WI38 (cell line): ENCODE measurements around the gene SPATA6L.

ENCODE experiments used
- H3K4me3 ChIP-seq: 2 replicates; pipeline ENCODE4 v1.5.1; 2011; ENCODE audit warnings: low read depth, mild to moderate bottlenecking, control low read depth, low read length
- TF ChIP-seq, protein P1 (sequence below): IDR thresholded peaks from 2 replicates; pipeline ENCODE4 v1.5.1; 2012; ENCODE audit warnings: low read depth, mild to moderate bottlenecking, control low read depth, low read length

Gene SPATA6L

DNA sequence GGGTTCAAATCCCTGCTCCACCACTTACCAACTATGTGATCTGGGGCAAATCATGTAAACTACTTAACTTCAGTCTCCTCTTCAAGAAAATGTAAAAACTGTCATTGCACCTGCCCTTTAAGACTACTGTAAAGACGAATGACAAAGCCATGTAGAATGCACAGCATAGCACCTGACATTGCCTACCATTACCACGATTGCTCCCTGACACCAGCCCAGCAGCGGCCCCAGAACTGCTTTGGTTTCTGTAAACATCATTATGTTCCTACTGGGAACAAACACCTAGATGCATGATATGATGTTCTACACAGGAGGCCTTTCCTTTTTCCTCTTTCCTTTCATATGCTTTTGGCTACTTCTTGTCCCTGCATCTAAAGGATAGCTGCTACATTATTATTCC lies 27.3 kb downstream of the SPATA6L start:
- TF ChIP-seq, protein P1, sequence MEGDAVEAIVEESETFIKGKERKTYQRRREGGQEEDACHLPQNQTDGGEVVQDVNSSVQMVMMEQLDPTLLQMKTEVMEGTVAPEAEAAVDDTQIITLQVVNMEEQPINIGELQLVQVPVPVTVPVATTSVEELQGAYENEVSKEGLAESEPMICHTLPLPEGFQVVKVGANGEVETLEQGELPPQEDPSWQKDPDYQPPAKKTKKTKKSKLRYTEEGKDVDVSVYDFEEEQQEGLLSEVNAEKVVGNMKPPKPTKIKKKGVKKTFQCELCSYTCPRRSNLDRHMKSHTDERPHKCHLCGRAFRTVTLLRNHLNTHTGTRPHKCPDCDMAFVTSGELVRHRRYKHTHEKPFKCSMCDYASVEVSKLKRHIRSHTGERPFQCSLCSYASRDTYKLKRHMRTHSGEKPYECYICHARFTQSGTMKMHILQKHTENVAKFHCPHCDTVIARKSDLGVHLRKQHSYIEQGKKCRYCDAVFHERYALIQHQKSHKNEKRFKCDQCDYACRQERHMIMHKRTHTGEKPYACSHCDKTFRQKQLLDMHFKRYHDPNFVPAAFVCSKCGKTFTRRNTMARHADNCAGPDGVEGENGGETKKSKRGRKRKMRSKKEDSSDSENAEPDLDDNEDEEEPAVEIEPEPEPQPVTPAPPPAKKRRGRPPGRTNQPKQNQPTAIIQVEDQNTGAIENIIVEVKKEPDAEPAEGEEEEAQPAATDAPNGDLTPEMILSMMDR: no peak
- no peak overlapping the region for H3K4me3 ChIP-seq

DNA sequence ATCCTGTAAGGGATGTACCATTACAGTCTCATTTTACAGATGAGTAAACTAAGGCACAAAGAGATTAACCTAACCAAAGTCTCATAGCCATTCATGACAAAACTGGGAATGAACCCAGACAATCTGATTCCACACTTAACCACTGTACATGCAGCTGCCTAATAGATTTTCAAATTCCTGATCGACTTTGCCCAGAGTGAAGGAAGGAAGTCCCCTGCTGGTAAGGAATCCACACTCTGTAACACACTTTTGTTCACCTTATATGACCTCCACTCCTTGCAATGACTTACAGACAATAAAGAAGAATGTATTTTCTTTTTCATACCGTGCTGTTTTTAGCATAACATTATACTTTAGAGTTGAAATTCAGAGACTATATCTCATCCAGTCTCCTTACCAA lies 35.4 kb downstream of the SPATA6L start:
- H3K4me3 ChIP-seq: no peak overlapping the region
- TF ChIP-seq, protein P1: no peak

DNA sequence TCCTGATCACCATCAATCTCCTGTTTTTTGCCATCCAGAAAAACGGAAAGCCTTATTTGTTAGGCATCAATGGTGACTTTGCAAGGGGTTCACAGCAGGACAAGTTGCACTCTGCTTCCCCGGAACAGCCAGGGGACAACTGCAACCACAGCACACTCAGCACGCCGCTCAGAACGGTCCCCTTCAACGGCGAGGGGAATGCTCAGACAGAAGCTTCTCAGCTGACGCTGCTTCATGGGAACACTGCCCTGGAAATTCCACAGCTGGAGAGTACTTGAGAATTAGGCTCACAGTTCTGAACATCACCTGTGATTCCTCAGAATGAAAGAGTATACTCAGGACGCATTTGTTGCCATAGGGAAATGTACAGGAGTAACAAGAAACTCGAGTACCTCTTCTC lies 44.3 kb downstream of the SPATA6L start:
- H3K4me3 ChIP-seq: no peak overlapping the region
- TF ChIP-seq, protein P1: no peak

DNA sequence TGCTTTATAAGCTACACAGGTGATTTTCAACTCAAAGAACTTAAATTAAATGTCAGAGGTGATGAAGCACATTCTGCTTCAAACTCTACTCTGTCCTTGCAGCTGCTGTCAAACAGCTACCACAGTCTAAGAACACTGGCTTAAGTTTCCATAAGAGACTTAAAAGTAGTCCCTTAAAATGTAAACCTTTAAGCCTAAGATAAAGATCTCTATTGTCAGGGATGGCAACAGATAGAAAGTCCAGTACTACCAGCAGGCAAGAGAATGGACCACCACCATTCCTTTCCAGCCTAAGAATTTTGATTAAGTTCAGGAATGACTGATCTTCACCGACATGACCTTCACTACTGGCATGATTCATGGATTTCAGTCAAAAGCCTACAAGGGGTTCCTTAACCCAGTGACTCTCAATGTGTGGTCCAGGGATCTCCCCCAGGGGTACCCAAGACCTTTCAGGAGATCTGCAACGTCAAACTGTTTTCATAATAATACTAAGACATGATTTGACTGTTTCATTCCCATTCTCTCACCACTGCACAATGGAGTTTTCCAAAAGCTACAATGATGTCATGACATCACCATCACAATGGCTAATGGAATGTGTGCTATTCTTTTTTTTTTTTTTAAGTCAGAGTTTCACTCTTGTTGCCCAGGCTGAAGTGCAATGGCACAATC lies 45.3 kb downstream of the SPATA6L start:
- H3K4me3 ChIP-seq: no peak overlapping the region
- TF ChIP-seq, protein P1: no peak

DNA sequence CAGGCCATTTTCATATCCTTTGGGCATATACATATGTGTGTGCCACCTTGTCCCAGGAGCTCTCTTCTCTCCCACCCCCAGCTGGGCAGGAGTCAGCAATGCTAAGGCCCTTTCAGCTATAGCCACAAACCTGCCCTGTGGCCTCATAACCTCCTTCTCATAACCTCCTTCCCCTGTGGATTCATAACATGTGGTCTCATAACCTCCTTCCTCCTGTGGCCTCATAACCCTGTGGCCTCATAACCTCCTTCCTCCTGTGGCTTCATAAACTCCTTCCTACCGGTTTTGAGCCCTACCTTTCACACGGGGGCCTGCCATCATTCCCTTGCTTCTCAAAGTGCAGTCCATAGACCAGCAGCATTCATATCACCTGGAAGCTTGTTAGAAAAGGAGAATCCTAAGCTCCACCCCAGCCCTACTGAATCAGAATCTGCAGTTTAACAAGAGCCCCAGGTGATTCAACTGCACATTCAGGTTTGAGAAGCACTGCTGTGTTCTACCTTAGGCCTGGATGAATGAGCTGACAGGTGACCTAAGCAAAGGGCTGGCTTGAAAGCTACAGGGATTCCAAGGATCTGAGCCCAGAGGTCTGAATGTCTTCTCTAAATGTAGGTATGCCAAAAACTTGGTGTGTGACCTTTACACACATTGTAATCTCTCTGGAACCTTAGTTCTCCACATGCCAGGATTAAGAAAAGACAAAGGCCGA lies 46.1 kb downstream of the SPATA6L start:
- TF ChIP-seq, protein P1: no peak
- no peak overlapping the region for H3K4me3 ChIP-seq

DNA sequence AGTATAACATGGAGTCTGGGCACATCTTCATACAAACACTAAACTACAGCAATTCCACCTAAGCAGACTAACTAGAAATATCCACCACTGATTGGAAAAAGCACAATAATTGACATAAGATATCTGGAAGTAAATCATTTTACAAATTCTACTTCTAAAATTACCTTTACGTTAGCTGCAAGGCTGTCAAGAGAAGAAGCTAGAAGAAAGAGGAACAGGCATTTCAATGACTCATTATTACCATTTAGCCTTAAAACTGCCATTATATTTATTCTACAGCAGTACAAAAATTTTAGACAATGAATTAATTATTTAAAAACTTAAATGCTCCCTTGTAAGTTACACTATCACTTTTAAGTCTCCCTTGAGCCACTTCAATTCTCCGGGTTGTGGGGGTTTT lies 47.6 kb downstream of the SPATA6L start:
- TF ChIP-seq, protein P1: no peak

DNA sequence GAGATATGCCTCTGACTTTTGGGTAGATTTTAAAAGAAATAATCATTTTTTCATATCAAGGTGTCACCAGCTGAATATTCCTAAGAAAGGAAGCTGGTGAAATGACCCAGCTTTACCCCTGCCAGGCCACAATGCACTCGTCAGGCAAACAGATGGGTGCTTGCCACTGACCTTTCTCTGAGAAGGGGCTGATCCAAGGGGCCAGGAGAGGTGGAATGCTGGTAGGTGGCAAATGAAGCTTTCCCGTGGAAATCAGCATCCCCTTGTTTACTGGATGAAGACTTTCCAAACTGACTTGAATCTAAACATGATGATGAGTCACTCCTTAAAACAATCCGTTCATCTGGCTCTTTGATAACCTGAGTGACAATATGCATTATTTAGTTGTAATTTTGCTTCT lies 48.5 kb downstream of the SPATA6L start:
- TF ChIP-seq, protein P1: no peak
- H3K4me3 ChIP-seq: no peak overlapping the region

More for the DNA sequence above, 47.6 kb downstream of the SPATA6L start:
- H3K4me3 ChIP-seq: no peak overlapping the region
